ENCODE results near the gene HSFX2.
"Not testable (repeated sequence)": the region's sequence is repeated elsewhere in the genome, so short reads cannot be mapped to it uniquely, and the experiment has no call there.

DNA sequence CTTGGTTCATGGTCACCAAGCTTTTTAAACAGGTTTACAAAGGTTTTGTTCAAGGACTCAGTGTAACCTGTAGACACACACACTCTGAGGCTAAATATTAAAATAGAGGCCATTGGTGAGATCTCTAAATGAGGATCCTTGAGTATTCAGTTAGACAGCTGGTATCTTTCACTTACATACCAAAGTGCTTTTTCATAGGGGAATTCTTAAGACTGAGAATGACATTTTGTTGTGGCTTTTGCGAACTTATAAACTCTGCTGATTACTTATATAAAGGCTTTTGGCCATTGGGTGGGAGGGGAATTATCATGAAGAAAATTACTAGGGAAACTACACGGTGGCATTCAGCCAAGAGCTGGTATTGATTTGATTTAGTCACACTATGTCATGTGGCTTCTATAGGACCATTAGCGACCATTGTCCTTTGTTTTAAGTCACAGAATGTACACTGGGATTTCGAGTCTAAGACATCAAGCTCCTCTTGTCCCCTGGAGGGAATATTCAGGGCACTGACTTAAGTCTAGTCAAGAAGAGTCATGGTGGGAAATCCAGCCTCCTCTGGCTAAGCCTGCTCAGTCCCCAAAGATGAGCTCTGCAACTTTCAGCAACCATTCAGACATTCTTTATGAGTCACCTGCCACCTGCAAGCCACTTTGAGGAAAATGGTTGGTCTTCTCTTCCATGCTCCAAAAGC, 43.7 kb downstream of the HSFX2 start:
- TF ChIP-seq, protein P1, sequence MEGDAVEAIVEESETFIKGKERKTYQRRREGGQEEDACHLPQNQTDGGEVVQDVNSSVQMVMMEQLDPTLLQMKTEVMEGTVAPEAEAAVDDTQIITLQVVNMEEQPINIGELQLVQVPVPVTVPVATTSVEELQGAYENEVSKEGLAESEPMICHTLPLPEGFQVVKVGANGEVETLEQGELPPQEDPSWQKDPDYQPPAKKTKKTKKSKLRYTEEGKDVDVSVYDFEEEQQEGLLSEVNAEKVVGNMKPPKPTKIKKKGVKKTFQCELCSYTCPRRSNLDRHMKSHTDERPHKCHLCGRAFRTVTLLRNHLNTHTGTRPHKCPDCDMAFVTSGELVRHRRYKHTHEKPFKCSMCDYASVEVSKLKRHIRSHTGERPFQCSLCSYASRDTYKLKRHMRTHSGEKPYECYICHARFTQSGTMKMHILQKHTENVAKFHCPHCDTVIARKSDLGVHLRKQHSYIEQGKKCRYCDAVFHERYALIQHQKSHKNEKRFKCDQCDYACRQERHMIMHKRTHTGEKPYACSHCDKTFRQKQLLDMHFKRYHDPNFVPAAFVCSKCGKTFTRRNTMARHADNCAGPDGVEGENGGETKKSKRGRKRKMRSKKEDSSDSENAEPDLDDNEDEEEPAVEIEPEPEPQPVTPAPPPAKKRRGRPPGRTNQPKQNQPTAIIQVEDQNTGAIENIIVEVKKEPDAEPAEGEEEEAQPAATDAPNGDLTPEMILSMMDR (IDR thresholded peaks at IDR 0.05), result not testable (repeated sequence)
- not testable (repeated sequence) for TF ChIP-seq ZFX (IDR thresholded peaks at IDR 0.05; ENCODE audit: borderline replicate concordance)
